DOHH2 (cell line): ENCODE data around the gene DHRS1.

ENCODE experiments used
- CTCF ChIP-seq: fragments of 200-600 bp; sonication (generic); IDR thresholded peaks from one replicate; pipeline ENCODE4 v1.5.1; 2014; ENCODE audit warnings: antibody characterized with exemption, mild to moderate bottlenecking, low read depth, low read length; ENCODE audit not compliant: poor library complexity, severe bottlenecking
- EZH2phosphoT487 ChIP-seq: fragments of 200-600 bp; sonication (generic); IDR thresholded peaks from 2 replicates; pipeline ENCODE4 v1.6.1; 2017; ENCODE audit warnings: borderline replicate concordance, mild to moderate bottlenecking, antibody characterized with exemption, low read length, moderate library complexity, mixed read lengths

- TF ChIP-seq CTCF = no peak
- TF ChIP-seq EZH2phosphoT487 = no peak
Measured at GRCh38 chr14:24263848-24264247, 35.7 kb downstream of the DHRS1 start.
